ENCODE data around the gene ZNF587.
"Not testable (repeated sequence)": the region's sequence is repeated elsewhere in the genome, so short reads cannot be mapped to it uniquely, and the experiment has no call there.

The ZNF587 gene

DNA sequence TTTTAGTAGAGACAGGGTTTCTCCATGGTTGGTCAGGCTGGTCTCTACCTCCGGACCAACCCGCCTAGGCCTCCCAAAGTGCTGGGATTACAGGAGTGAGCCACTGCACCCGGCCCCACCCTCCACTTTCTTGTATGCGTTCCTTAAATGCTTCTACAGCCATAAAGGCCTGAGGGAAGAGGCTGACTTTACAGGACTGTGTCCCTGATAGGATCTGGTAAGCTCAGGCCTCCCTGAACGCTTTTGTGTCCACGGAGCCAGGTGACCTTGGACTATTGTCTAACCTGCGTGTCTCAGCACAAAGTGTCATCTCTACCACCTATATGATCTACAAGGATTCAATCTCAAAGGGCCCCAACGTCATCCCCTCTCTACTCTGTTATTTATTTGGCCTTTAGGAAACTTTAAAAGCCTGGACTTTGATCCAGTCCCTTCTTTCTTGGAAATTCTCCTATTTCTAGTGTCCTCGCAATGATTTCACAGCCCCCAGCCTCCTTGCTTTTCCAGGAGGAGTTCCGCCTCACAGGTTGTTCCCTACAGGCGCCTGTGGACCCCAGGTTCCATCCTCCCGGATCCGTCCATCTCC is 35.6 kb upstream of the ZNF587 start:
- Histone ChIP-seq H3K4me3 (peak overlapping the region; percentile 79), H3K4me2 (peak overlapping the region; percentile 88), H3K9me3 (no peaks in the 10 kb centered on the region), H4K20me1 (peaks cover 28% of the 10 kb centered on the region), H3K4me1 (peaks cover 39% of the 10 kb centered on the region), H3K27ac (peak overlapping the region; percentile 69), H3K27me3 (no peaks in the 10 kb centered on the region), H3K9ac (peak overlapping the region; percentile 82), H3K36me3 (peaks cover 34% of the 10 kb centered on the region)
- no peak for TF ChIP-seq Cebpa-rat (IDR thresholded peaks at IDR 0.05)

DNA sequence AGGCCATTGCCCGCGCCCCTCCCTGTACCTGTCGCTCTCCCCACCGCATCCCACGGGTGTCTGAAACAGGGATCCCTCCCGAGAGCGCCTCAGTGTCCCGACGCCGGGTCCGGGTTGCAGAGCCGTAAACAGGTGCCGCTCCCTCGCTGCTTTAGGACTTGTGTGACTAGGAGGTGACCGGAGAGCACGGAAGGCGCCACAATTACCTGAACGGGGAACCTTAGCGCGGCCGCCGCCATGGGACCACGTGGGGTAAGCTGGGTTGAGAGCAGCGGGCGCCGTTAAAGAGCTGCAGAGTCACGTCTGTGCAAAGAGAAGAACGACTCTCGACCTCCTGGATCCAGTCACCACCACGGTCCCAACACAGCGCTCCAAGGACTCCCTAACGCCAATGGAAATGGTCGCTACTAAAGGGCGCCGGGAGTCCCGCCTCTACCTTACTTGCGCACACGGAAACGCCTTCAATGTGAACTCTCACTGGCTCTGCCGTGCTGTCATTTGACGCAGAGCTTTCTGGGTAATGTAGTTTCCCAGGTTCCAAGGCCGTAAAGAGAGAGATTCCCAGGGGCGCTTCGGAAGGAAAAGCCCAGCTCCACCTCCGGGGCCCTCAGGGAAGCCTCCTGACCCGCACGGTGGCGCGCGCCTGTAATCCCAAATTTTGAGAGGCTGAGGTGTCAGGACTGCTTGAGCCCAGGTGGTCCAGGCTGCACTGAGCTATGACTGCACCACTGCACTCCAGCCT is 35.0 kb upstream of the ZNF587 start, which contains the start of gene ZNF552:
TSS of gene ZNF552 (minus strand) at position 409 of the 742 bp plus-strand sequence. CDS start at position 239, 170 bp downstream.
- H3K27ac ChIP-seq, result peak within 1 kb of the TSS; percentile 69
- H4K20me1 ChIP-seq, result peaks cover 22% of the 10 kb centered on the region
- H3K4me3 ChIP-seq, result peak within 1 kb of the TSS; percentile 79
- peak within 1 kb of the TSS; percentile 82 for H3K9ac ChIP-seq
- H3K4me1 ChIP-seq, result peaks cover 39% of the 10 kb centered on the region
- TF ChIP-seq Cebpa-rat (IDR thresholded peaks at IDR 0.05), result no peak
- H3K4me2 ChIP-seq, result peak within 1 kb of the TSS; percentile 88
- no peaks in the 10 kb centered on the region for H3K9me3 ChIP-seq
- peaks cover 27% of the 10 kb centered on the region for H3K36me3 ChIP-seq
- no peaks in the 10 kb centered on the region for H3K27me3 ChIP-seq

DNA sequence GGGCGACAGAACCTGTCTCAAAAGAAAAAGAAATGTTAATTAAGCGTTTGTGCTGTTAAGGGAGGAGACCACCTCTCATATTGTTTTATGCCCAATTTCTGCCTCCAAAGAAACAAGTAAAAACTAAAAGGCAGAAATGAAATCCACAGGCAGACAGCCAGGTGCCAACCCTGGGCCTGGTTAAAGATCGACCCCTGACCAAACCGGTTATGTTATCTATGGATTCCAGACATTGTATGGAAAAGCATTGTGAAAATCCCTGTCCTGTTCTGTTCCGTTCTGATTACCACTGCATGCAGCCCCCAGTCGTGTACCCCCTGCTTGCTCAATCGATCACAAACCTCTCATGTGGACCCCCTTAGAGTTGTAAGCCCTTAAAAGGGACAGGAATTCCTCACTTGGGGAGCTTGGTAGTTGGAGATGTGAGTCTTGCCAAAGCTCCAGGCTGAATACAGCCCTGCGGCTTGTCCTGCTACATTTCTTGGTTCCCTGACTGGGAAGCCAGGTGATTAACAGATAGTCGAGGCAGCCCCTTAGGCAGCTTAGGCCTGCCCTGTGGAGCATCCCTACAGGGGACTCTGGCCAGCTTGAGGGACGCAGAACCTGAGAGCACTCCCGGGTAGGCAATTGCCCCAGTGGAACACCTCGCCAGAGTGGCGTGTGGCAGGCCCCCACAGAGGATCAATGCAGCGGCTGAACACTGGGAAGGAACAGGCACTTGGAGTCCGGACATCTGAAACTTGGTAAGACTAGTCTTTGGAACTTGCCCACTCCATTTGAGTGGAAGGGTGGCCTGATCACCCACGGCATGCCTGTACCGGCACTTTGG is 34.2 kb upstream of the ZNF587 start:
- H3K4me2 ChIP-seq, result peak overlapping the region; percentile 88
- no peak overlapping the region for H3K27ac ChIP-seq
- peak overlapping the region; percentile 79 for H3K4me3 ChIP-seq
- H3K36me3 ChIP-seq, result peaks cover 20% of the 10 kb centered on the region
- H3K27me3 ChIP-seq, result no peaks in the 10 kb centered on the region
- no peaks in the 10 kb centered on the region for H3K9me3 ChIP-seq
- H3K9ac ChIP-seq, result no peak overlapping the region; the same call in 1 of the 2 replicates
- peaks cover 18% of the 10 kb centered on the region; the same call in 1 of the 2 replicates for H4K20me1 ChIP-seq
- no peak for TF ChIP-seq Cebpa-rat (IDR thresholded peaks at IDR 0.05)
- H3K4me1 ChIP-seq, result peaks cover 43% of the 10 kb centered on the region

DNA sequence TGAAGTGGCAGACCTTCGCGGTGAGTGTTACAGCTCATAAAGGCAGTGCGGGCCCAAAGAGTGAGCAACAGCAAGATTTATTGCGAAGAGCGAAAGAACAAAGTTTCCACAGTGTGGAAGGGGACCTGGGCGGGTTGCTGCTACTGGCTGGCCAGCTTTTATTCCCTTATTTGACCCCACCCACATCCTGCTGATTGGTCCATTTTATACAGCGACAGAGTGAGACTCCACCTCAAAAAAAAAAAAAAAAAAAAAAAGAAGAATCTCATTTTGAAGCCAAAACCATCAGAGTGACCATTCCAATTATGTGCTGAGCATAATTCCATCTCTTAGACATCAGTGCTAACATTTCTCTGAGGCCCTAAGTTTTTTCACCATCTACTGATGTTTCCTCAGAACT is 33.0 kb upstream of the ZNF587 start:
- Histone ChIP-seq H3K36me3 (peaks cover 11% of the 10 kb centered on the region), H3K9ac (no peak overlapping the region), H3K9me3 (no peaks in the 10 kb centered on the region), H3K4me3 (no peak overlapping the region), H3K27ac (no peak overlapping the region), H3K4me1 (peaks cover 50% of the 10 kb centered on the region), H3K27me3 (no peaks in the 10 kb centered on the region), H3K4me2 (no peak overlapping the region), H4K20me1 (peaks cover 21% of the 10 kb centered on the region; the same call in 1 of the 2 replicates)
- TF ChIP-seq Cebpa-rat (IDR thresholded peaks at IDR 0.05), result no peak

DNA sequence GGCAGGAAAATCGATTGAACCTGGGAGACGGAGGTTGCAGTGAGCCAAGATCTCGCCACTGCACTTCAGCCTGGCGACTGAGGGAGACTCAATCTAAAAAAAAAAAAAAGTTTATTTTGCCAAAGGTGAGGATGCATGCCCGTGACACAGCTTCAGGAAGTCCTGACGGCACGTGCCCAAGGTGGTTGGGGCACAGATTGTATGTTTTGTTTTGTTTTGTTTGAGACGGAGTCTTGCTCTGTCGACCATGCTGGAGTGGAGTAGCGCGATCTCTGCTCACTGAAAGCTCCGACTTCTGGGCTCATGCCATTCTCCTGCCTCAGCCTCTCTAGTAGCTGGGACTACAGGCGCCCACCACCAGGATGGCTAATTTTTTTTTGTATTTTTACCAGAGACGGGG is 31.7 kb upstream of the ZNF587 start:
- Histone ChIP-seq H3K36me3 (peaks cover 21% of the 10 kb centered on the region), H3K9me3 (no peaks in the 10 kb centered on the region), H3K27ac (no peak overlapping the region), H4K20me1 (peaks cover 27% of the 10 kb centered on the region), H3K27me3 (no peaks in the 10 kb centered on the region), H3K9ac (no peak overlapping the region), H3K4me1 (peaks cover 38% of the 10 kb centered on the region), H3K4me3 (no peak overlapping the region), H3K4me2 (no peak overlapping the region; the same call in 1 of the 2 replicates)
- TF ChIP-seq Cebpa-rat (IDR thresholded peaks at IDR 0.05), result no peak

DNA sequence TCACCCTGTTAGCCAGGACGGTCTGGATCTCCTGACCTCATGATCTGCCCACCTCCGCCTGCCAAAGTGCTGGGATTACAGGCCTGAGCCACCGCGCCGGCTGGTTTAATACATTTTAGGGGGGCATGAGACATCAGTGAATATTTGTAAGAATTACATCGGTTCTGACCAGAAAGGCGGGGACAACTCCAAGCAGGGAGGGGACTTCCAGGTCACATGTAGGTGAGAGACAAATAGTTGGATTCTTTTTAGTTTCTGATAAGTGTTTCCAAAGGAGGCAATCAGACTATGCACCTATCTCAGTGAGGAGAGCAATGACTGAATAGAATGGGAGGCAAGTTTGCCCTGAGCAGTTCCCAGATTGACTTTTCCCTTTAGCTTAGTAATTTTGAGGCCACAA is 31.3 kb upstream of the ZNF587 start:
- no peak for TF ChIP-seq Cebpa-rat (IDR thresholded peaks at IDR 0.05)
- peak overlapping the region; percentile 92 for H3K4me2 ChIP-seq
- no peaks in the 10 kb centered on the region for H3K27me3 ChIP-seq
- H4K20me1 ChIP-seq, result peaks cover 28% of the 10 kb centered on the region
- peaks cover 35% of the 10 kb centered on the region for H3K4me1 ChIP-seq
- H3K9ac ChIP-seq, result no peak overlapping the region
- no peak overlapping the region for H3K4me3 ChIP-seq
- peaks cover 25% of the 10 kb centered on the region for H3K36me3 ChIP-seq
- H3K9me3 ChIP-seq, result no peaks in the 10 kb centered on the region
- no peak overlapping the region for H3K27ac ChIP-seq

DNA sequence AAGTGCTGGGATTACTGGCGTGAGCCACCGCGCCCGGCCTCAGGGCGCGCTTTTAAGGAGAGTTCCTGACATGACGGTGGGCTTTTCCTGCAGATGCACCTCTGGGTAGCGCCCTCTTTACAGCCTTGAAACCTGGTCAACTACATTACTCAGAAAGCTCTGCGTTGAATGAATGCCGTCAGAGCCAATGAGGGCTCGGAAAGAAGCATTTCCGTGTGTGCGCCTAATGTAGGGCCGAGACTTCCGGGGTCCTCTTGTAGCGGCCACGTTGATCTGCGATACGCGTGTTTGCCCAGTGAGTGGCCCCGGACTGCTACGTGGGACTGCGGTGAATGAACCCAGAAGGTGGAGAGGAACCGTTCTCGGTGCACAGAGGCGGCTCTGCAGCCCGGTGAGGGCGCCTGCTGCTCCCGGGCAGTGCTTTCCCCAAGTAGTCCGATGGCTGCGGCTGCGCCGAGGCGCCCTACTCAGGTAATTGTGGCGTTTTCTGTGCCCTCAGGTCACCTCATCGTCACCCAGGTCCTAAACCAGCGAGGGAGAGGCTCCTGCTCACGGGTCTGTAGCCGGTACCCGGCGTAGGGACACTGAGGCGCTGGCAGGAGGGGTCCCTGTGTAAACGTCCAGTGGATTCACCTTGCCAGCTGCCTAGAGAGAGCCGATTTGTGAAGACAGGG is 30.0 kb upstream of the ZNF587 start:
- Histone ChIP-seq H3K27me3 (no peaks in the 10 kb centered on the region), H3K4me1 (peaks cover 26% of the 10 kb centered on the region), H3K36me3 (peaks cover 38% of the 10 kb centered on the region), H3K9me3 (no peaks in the 10 kb centered on the region), H3K4me3 (peak overlapping the region; percentile 90), H3K4me2 (peak overlapping the region; percentile 92), H3K27ac (peak overlapping the region; percentile 88), H4K20me1 (peaks cover 40% of the 10 kb centered on the region), H3K9ac (peak overlapping the region; percentile 95)
- TF ChIP-seq Cebpa-rat (IDR thresholded peaks at IDR 0.05), result no peak

DNA sequence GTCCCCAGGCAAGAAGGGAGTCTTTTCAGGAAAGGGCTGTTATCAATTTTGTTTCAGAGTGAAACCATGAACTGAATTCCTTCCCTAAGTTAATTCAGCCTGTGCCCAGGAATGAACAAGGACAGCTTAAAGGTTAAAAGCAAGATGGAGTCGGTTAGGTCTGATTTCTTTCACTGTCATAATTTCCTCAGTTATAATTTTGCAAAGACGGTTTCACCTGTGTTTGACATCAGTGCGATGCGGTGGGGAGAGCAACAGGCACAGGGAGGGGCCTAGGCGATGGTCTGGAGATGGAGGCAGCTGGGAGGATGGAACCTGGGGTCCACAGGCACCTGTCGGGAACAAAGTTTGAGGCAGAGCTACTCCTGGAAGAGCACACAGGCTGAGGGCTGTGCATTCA is 29.1 kb upstream of the ZNF587 start:
- Histone ChIP-seq H3K27ac (peak overlapping the region; percentile 88), H3K9ac (peak overlapping the region; percentile 95), H3K36me3 (peaks cover 46% of the 10 kb centered on the region), H4K20me1 (peaks cover 50% of the 10 kb centered on the region), H3K4me3 (peak overlapping the region; percentile 90), H3K27me3 (no peaks in the 10 kb centered on the region), H3K4me1 (peaks cover 26% of the 10 kb centered on the region), H3K9me3 (no peaks in the 10 kb centered on the region), H3K4me2 (peak overlapping the region; percentile 92)
- no peak for TF ChIP-seq Cebpa-rat (IDR thresholded peaks at IDR 0.05)

DNA sequence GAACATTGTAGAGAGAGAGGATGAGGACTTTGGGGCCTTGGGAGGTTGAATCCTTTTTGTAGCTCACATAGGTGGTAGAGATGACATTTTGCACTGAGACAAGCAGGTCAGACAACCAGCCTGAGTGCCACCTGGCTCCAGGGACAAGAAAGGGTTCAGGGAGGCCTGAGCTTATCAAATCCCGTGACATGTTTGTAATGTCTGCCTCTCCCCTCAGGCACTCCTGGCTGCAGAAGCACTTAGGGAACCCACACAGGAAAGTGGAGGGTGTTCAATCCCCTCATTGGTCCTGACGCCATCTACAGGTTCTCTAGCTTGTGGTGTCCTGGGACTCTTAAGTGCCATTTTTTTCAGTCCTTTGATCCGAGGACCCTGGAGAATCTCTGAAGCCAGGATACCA is 28.6 kb upstream of the ZNF587 start:
- H3K27ac ChIP-seq, H3K9me3 ChIP-seq, H3K27me3 ChIP-seq, H3K4me3 ChIP-seq: not testable (repeated sequence)
- Histone ChIP-seq H4K20me1 (peaks cover 55% of the 10 kb centered on the region), H3K36me3 (peaks cover 47% of the 10 kb centered on the region), H3K4me1 (peaks cover 26% of the 10 kb centered on the region), H3K4me2 (peak overlapping the region; percentile 92), H3K9ac (peak overlapping the region; percentile 95; the same call in 1 of the 2 replicates)

DNA sequence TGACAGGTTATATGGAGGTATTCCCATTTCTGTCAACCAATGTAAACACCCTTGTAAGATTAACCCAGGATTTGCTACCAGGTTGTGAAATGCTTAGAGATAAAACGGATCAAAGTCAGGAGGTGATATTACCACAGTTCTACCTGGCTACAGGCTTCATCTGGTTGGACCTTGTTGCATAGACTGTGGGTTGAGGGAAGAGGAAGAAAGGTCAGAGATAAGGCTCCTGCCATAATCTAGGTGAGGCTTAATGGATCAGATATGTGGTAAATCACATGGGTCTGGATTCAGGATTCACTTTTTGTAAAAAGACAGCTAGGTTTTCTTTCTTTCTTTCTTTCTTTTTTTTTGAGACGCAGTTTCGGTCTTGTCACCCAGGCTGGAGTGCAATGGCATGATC is 28.2 kb upstream of the ZNF587 start:
- not testable (repeated sequence) for H3K9ac ChIP-seq, H3K4me3 ChIP-seq, H3K27me3 ChIP-seq, H3K9me3 ChIP-seq, H3K4me2 ChIP-seq, H3K27ac ChIP-seq
- Histone ChIP-seq H4K20me1 (peaks cover 59% of the 10 kb centered on the region), H3K4me1 (peaks cover 26% of the 10 kb centered on the region), H3K36me3 (peaks cover 51% of the 10 kb centered on the region)

DNA sequence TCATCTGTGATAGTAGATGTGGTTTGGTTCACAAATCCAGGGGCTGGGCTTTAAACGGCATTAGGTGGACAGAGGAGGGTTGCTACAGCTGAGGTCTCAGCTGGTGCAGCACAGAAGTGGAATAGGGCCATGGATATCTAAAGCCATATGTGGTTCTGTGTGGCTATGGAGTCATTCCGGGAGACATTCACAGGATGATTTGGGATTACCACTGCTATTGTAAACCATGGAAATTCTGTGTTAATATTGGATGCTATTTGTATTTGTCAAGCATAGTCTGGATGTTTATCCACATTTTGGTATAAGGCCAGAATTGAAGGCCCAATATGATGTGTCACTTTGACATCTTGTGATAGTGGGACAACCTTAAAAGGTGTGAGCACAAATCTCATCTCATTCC is 26.5 kb upstream of the ZNF587 start:
- not testable (repeated sequence) for H3K4me2 ChIP-seq
- peaks cover 20% of the 10 kb centered on the region for H3K4me1 ChIP-seq
- H4K20me1 ChIP-seq, result peaks cover 68% of the 10 kb centered on the region

DNA sequence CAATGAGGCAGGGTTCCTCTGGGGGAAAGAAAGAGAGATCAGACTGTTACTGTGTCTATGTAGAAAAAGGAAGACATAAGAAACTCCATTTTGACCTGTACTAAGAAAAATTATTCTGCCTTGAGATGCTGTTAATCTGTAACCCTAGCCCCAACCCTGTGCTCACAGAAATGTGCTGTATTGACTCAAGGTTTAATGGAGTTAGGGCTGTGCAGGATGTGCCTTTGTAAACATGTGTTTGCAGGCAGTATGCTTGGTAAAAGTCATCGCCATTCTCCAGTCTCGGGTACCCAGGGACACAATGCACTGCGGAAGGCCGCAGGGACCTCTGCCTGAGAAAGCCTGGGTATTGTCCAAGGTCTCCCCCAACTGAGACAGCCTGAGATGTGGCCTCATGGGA is 26.1 kb upstream of the ZNF587 start:
- not testable (repeated sequence) for H3K27me3 ChIP-seq, H3K4me3 ChIP-seq, H3K4me2 ChIP-seq, H3K9ac ChIP-seq, H3K9me3 ChIP-seq, H3K27ac ChIP-seq
- peaks cover 73% of the 10 kb centered on the region for H4K20me1 ChIP-seq
- H3K36me3 ChIP-seq, result peaks cover 69% of the 10 kb centered on the region
- H3K4me1 ChIP-seq, result peaks cover 15% of the 10 kb centered on the region

More for the DNA sequence above, 26.5 kb upstream of the ZNF587 start:
- H3K9me3 ChIP-seq, H3K9ac ChIP-seq, H3K27me3 ChIP-seq, H3K4me3 ChIP-seq, H3K27ac ChIP-seq: not testable (repeated sequence)
- H3K36me3 ChIP-seq, result peaks cover 64% of the 10 kb centered on the region
